Mucosa of rectum (tissue), 2 donors: ENCODE data around the gene ZDHHC23.

ENCODE experiments used
- H3K27ac ChIP-seq, 2 donors: one replicate each; pipeline ENCODE4 v1.7.0; 2013; ENCODE audit warnings: inconsistent platforms in 2 of 2, low read depth in 2 of 2, low read length in 2 of 2
- H3K27me3 ChIP-seq, 2 donors: one replicate each; pipeline ENCODE4 v1.7.0; 2013; ENCODE audit warnings: low read length in 2 of 2; ENCODE audit not compliant: control insufficient read depth in 2 of 2, insufficient read depth in 2 of 2
- H3K36me3 ChIP-seq, 2 donors: one replicate each; pipeline ENCODE4 v1.7.0; 2013; ENCODE audit warnings: low read length in 2 of 2; ENCODE audit not compliant: control insufficient read depth in 2 of 2, insufficient read depth in 2 of 2
- H3K4me1 ChIP-seq, 2 donors: one replicate each; pipeline ENCODE4 v1.7.0; 2013; ENCODE audit warnings: low read length in 2 of 2, mild to moderate bottlenecking in 1 of 2; ENCODE audit not compliant: control insufficient read depth in 2 of 2, insufficient read depth in 2 of 2
- H3K4me3 ChIP-seq, 2 donors: one replicate each; pipeline ENCODE4 v1.7.0; 2013; ENCODE audit warnings: low read length in 2 of 2
- H3K9ac ChIP-seq, 2 donors: one replicate each; pipeline ENCODE4 v1.7.0; 2013; ENCODE audit warnings: low read length in 2 of 2, low read depth in 1 of 2, mild to moderate bottlenecking in 1 of 2
- H3K9me3 ChIP-seq, 2 donors: one replicate each; pipeline ENCODE4 v1.7.0; 2013; ENCODE audit warnings: low read length in 2 of 2; ENCODE audit not compliant: control insufficient read depth in 2 of 2
- donor health status: healthy.
- donor health status: Normal muscosa, but diverticular disease.

ZDHHC23 gene

DNA sequence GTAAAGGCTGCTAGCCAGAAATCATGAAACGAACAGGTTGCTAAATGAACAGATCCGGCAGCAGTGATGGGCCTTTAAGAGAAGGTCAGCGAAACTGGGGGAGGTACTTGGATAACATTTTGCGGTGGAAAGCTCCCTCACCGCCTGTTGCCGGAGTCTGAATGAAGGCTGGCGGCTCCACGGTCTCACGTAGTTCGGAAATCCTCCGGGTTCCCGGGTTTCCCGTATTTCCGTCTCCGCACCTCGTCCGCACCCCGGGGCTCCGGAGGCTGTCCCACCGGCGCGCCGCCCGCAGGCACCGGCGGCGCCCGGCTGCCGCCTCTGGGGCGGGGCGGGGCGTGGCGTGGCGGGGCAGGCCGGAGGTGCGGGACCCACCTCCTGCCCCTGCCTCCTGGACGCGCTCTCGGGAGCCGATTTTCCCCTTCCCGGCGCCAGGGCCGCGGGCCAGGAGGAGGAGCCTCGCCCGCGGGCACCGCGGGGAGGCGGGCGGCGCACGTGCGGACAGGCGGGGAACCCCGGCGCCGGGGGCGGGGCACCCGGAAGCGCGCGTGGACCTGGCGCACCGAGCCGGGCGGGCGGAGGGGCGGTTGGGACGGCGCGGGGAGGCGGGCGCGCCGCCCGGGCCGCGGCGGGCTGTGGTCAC lies at the start of gene ZDHHC23:
Gene ZDHHC23 (plus strand): TSS at position 642 of the 643 bp plus-strand sequence. CDS start 790 bp downstream, outside the sequence.
- Histone ChIP-seq H3K27me3 (no peaks in the 10 kb centered on the region), H3K27ac (peak within 1 kb of the TSS; percentile 84 to 86), H3K9me3 (no peaks in the 10 kb centered on the region), H3K36me3 (peaks cover 0 to 8% of the 10 kb centered on the region in 2 donors), H3K9ac (peak within 1 kb of the TSS; percentile 68 to 80), H3K4me3 (peak within 1 kb of the TSS; percentile 82 to 84), H3K4me1 (peaks cover 8 to 9% of the 10 kb centered on the region in 2 donors)

DNA sequence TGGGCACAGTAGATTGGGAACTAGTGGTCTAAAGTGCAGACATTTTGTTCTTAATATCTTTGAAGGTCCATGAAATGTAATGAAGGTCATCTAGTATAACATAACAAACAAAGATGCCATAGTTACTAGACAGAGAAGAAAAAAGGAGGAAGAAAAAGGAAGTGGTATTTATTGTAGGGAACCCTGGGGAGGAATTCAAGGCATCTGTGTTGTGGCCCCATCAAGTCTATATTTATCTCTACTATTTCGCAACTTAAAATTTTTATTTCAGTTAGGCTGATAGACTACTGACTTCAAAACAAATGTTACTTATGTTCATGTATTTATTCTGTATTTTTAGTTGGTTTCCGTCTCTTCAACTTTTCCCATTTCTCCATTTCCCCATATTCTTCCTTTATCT lies 48.9 kb upstream of the ZDHHC23 start:
- H3K9me3 ChIP-seq, result no peaks in the 10 kb centered on the region
- peak overlapping the region in 1 of 2 donors; percentile 10 for H3K4me3 ChIP-seq
- H3K36me3 ChIP-seq, result no peaks in the 10 kb centered on the region
- H3K4me1 ChIP-seq, result no peaks in the 10 kb centered on the region
- no peak overlapping the region for H3K27ac ChIP-seq
- H3K9ac ChIP-seq, result no peak overlapping the region
- H3K27me3 ChIP-seq, result no peaks in the 10 kb centered on the region

DNA sequence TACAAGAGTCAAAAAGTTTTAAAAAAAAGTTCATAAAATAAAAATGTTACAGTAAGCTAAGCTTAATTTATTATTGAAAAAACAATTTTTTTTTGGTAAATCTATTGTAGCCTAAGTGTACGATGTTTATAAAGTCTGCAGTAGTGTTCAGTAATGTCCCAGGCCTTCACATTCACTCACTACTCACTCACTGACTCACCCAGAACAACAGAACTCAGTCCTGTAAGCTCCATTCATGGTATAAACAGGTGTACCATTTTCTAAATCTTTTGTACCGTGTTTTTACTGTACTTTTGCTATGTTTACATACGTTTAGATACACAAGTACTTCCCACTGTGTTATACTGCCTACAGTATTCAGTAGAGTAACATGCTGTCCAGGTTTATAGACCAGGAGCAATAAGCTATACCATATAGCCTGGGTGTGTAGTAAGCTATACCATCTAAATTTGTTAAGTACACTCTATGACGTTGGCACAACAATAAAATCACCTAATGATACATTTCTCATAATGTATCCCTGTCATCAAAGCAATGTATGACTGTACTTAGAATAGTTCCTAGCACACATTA lies 41.2 kb upstream of the ZDHHC23 start:
- no peak overlapping the region for H3K4me3 ChIP-seq

GRCh38 chr3:113908133-113908532 lies 39.7 kb upstream of the ZDHHC23 start:
- Histone ChIP-seq H3K9ac (no peak overlapping the region), H3K27me3 (no peaks in the 10 kb centered on the region), H3K27ac (no peak overlapping the region), H3K4me1 (peaks cover 2 to 3% of the 10 kb centered on the region in 2 donors), H3K36me3 (no peaks in the 10 kb centered on the region), H3K4me3 (no peak overlapping the region), H3K9me3 (no peaks in the 10 kb centered on the region)

More for the DNA sequence above, 41.2 kb upstream of the ZDHHC23 start:
- Histone ChIP-seq H3K27ac (peak overlapping the region in 1 of 2 donors; percentile 15), H3K36me3 (no peaks in the 10 kb centered on the region), H3K4me1 (peaks cover 2 to 3% of the 10 kb centered on the region in 2 donors), H3K9me3 (no peaks in the 10 kb centered on the region), H3K27me3 (no peaks in the 10 kb centered on the region), H3K9ac (no peak overlapping the region)

DNA sequence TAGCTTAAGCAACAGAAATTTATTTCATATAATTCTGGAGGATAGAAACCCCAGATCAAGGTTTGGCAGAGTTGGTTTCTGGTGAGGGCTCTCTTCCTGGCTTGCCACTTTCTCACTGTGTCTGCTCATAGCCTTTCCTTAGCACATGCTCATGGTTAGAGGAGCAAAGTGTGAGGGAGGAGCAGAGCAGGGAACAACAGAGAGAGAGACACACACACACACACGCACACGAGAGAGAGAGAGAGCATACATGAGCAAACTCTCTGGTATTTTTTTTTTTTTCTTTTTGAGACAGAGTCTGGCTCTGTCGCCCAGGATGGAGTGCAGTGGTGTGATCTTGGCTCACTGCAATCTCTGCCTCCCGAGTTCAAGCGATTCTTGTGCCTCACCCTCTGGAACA lies 36.8 kb upstream of the ZDHHC23 start:
- H3K9me3 ChIP-seq, result no peaks in the 10 kb centered on the region
- peaks cover 0 to under 1% of the 10 kb centered on the region in 2 donors for H3K36me3 ChIP-seq
- H3K27me3 ChIP-seq, result no peaks in the 10 kb centered on the region
- no peak overlapping the region for H3K27ac ChIP-seq
- peaks cover 2 to 3% of the 10 kb centered on the region in 2 donors for H3K4me1 ChIP-seq
- no peak overlapping the region for H3K9ac ChIP-seq
- H3K4me3 ChIP-seq, result no peak overlapping the region

DNA sequence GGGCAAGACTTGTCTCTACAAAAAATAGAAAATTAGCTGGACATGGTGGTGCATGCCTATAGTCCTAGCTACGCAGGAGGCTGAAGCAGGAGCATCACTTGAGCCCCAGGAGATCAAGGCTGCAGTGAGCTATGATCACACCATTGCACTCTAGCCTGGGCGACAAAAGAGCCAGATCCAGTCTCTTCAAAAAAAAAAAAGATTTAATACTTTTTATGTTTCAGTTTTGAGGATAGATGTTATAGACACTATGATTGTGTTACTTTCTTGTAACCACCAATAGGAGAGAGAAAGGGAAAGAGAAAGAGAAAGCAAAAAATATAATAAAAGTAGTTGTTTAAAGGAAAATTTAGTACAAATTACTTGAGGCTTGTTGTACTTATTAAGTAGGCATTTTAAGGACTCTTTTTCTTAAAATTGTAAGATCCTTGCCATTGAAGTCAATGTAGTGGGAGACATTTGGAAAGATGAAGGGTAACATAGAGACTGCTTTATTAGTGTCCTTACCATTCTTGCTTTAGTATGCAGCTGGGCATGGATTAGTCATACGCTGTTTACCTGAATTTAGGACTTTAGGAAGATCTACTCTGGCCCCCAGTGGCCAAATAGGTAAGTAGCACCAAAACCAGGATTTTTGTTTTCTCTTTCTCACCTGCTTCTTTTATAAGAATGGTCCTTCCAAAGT lies 35.1 kb upstream of the ZDHHC23 start:
- no peak overlapping the region for H3K27ac ChIP-seq

GRCh38 chr3:113914646-113915045 lies 33.2 kb upstream of the ZDHHC23 start:
- Histone ChIP-seq H3K4me1 (no peaks in the 10 kb centered on the region), H3K4me3 (no peak overlapping the region), H3K27ac (no peak overlapping the region), H3K36me3 (peaks cover 0 to 2% of the 10 kb centered on the region in 2 donors), H3K9me3 (no peaks in the 10 kb centered on the region), H3K9ac (no peak overlapping the region), H3K27me3 (no peaks in the 10 kb centered on the region)

More for the DNA sequence above, 35.1 kb upstream of the ZDHHC23 start:
- H3K4me3 ChIP-seq, result peak overlapping the region in 1 of 2 donors; percentile 53
- H3K4me1 ChIP-seq, result no peaks in the 10 kb centered on the region
- peaks cover 0 to 2% of the 10 kb centered on the region in 2 donors for H3K36me3 ChIP-seq
- no peak overlapping the region for H3K9ac ChIP-seq
- no peaks in the 10 kb centered on the region for H3K9me3 ChIP-seq
- no peaks in the 10 kb centered on the region for H3K27me3 ChIP-seq

- Histone ChIP-seq H3K9me3 (no peaks in the 10 kb centered on the region), H3K9ac (no peak overlapping the region), H3K27ac (no peak overlapping the region), H3K4me3 (no peak overlapping the region), H3K36me3 (peaks cover 0 to 2% of the 10 kb centered on the region in 2 donors), H3K4me1 (no peaks in the 10 kb centered on the region), H3K27me3 (no peaks in the 10 kb centered on the region)
Measured at GRCh38 chr3:113927556-113927955, 20.3 kb upstream of the ZDHHC23 start.

- Histone ChIP-seq H3K4me3 (peak overlapping the region; percentile 82 to 84), H3K27me3 (no peaks in the 10 kb centered on the region), H3K36me3 (peaks cover 0 to 4% of the 10 kb centered on the region in 2 donors), H3K9ac (peak overlapping the region in 1 of 2 donors; percentile 61), H3K4me1 (peaks cover 8 to 9% of the 10 kb centered on the region in 2 donors), H3K27ac (peak overlapping the region; percentile 71 to 81), H3K9me3 (no peaks in the 10 kb centered on the region)
Measured at GRCh38 chr3:113946831-113947230, 982 bp upstream of the ZDHHC23 start.
